HG02852 (cell line): Measurements from ENCODE around the gene ARPC5L.
"Not testable (repeated sequence)": the region's sequence is repeated elsewhere in the genome, so short reads cannot be mapped to it uniquely, and the experiment has no call there.

Source experiments
- ATAC-seq: cut with Tn5 transposase; IDR thresholded peaks from one replicate; pipeline ENCODE4 v1.9.1; 2021; ENCODE audit warnings: mild to moderate bottlenecking, moderate library complexity; ENCODE audit not compliant: unreplicated experiment

Gene ARPC5L

DNA sequence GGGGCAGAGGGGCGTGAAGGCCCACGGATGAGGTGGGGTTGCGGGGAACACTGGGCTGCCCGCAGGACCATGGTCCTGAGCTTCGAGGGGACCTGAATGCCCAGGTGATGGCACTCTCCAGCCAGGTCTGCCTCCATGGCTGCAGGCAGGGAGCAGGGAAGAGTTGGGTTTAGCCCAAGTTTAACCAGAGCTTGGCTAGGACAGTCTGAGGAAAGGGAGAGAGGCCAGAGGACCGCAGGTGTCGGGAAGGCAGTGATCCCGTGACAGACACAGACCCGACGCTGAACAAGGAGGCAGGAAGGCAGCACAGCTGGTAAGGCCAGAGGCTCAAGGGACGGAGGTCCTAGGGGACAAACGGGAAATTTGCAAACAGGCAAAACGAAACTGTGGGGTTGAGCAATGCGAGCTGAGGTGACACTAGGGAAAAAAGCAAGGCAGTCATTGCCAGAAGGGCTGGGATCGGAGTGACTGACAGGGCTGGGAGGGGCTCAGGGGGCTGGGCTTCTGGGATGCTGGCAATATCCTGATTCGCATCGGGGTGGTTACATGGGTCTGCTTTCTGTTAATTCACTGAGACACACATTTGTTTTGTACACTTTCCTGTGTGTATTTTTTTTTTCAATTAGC, 25.0 kb downstream of the ARPC5L start:
- no peak for ATAC-seq

DNA sequence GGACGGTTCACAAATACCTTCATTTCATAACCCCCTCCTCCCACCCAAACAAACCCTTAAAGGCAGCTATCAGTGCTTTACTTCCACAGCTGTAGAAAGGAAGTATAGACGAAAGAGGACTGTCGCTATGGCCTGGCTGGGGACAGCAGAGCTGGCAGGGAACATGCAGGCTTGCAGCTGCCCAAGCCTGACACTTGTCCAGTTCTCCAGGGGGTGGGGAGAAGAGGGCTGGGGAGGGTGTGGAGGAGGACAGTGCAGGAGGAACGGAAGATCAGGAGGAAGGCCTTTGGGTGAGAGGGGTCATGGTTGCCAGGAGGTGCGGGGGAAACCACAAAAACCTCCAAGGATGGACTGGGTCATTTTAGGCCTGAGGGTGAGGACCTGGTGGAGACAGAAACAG, 25.9 kb downstream of the ARPC5L start:
- ATAC-seq: no peak

DNA sequence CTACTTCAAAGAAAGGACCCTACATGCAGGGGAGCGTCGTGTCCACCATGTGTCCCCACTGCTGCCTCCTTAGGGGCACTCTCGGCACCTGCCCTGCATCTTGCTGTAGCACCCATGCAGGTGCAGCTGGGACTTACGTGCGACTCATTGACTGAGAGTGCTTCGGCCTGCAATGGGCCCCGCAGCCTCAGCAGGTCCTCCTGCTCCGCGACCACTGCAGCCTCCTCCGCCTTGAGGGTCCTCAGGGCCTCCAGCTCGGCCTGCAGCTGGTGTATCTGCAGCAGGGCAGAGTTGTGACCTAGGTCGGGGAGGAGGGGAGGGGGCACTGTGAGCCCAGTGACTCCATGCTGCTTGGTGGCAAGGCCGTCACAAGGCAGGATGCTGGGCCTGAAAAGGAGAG, 27.1 kb downstream of the ARPC5L start:
- ATAC-seq: no peak

DNA sequence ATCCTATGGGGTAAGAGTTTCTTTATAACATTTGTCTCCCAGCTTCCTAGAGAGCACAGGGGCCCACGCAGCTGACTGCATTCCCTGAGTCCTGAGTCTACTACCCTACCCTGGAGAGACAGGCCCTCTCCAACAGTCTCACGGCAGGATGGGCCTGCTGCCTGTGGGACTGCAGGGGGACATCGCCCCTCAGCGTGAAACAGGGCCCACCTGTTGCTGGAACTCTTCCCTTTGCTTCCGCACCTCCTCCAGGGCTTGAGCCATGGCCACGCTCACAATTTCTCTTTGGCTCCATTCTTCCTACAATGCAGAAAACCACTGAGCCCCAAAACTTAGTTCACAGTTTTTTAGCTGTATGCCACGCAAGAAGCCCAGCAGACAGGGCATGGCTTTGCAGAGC, 28.2 kb downstream of the ARPC5L start:
- ATAC-seq: no peak

GRCh38 chr9:124894035-124894740, 32.3 kb downstream of the ARPC5L start:
- no peak for ATAC-seq

- ATAC-seq: no peak
These were observed 32.8 kb downstream of the ARPC5L start for GRCh38 chr9:124894741-124895170.

GRCh38 chr9:124897570-124898460, 35.9 kb downstream of the ARPC5L start:
- no peak for ATAC-seq

- ATAC-seq: no peak
These were observed 37.9 kb downstream of the ARPC5L start for GRCh38 chr9:124899845-124900244.

DNA sequence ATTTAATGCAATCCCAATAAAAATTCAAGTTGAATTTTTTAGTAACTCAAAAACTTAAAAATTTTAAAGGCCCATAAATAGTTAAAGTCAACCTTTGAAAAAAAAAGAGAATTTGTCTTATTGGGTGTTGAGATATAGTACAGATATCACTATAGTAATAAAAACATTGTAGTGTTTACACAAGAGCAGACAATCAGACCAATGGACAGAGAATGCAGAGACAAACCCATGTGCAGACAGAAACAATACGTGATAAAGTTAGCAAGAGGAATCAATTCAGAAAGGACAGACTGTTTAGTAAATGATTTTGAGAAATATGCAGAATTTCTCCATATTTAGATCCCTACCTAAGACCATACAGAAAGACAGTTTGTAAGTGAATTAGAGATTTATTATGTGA, 45.0 kb downstream of the ARPC5L start:
- no peak for ATAC-seq

- no peak for ATAC-seq
These were observed 46.2 kb downstream of the ARPC5L start for GRCh38 chr9:124908098-124908497.

- ATAC-seq: no peak
These were observed 49.8 kb downstream of the ARPC5L start for GRCh38 chr9:124911766-124912165.

DNA sequence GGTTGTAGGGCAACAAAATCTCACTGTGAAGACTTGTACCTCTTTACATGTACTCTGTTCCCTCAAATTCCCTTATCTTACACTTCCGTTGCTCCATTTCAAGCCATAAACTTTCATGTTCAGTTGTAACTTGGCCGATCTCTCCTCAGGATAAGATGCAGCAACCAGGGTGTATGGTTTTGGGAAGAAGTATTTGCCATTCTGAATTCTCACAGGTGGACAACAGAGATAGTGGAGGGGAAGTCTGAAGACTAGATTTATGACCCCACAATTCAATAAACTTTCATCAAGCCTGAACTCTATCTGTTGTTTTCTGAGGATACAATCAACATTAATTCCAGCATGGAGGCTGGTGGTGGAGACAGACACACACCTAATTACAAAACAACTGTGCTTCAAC, 51.4 kb downstream of the ARPC5L start:
- no peak for ATAC-seq

GRCh38 chr9:124914753-124915405, 52.9 kb downstream of the ARPC5L start:
- no peak for ATAC-seq

- not testable (repeated sequence) for ATAC-seq
These were observed 58.5 kb downstream of the ARPC5L start for GRCh38 chr9:124920394-124920793.
